ENCODE results near the gene FBXW2. TPM values are rescaled to one million over a fixed set of nuclear protein-coding genes. Genes with fewer than 3 reads are reported as not detected.
A peak's percentile ranks its signal among the peaks of the same experiment; 100 is the strongest.
"Not testable (repeated sequence)": the region's sequence is repeated elsewhere in the genome, so short reads cannot be mapped to it uniquely, and the experiment has no call there.

FBXW2 gene
- 10 to 100 TPM; 26.2 to 42.3 (median 33.1) TPM for polyA plus RNA-seq (ENCODE audit: insufficient read length in 10 of 10)
- long read RNA-seq, donor 1, partial matches to known transcripts, result 0 of 1 reads
- long read RNA-seq, donor 1, other reads (novel, unspliced or antisense), result 0 of 1 reads
- long read RNA-seq, donor 2, full-length matches to known transcripts, result 1 of 1 reads
- long read RNA-seq, donor 2, partial matches to known transcripts, result 0 of 1 reads
- long read RNA-seq, donor 2, other reads (novel, unspliced or antisense), result 0 of 1 reads
- long read RNA-seq, donor 3, result 0 reads
- long read RNA-seq, donor 4, partial matches to known transcripts, result 7 of 7 reads
- long read RNA-seq, donor 4, other reads (novel, unspliced or antisense), result 0 of 7 reads
- long read RNA-seq, donor 5, full-length matches to known transcripts, result 1 of 1 reads
- long read RNA-seq, donor 5, partial matches to known transcripts, result 0 of 1 reads
- long read RNA-seq, donor 5, other reads (novel, unspliced or antisense), result 0 of 1 reads
- long read RNA-seq, donor 6, full-length matches to known transcripts, result 2 of 2 reads
- long read RNA-seq, donor 6, partial matches to known transcripts, result 0 of 2 reads
- long read RNA-seq, donor 6, other reads (novel, unspliced or antisense), result 0 of 2 reads
- long read RNA-seq, donor 7, partial matches to known transcripts, result 17 of 17 reads
- long read RNA-seq, donor 7, other reads (novel, unspliced or antisense), result 0 of 17 reads
- long read RNA-seq, donor 8, full-length matches to known transcripts, result 1 of 1 reads
- long read RNA-seq, donor 8, partial matches to known transcripts, result 0 of 1 reads
- long read RNA-seq, donor 8, other reads (novel, unspliced or antisense), result 0 of 1 reads
- long read RNA-seq, donor 9, result 0 reads

GRCh38 chr9:120792898-120793765 lies at the start of gene FBXW2:
TSS of gene FBXW2 (minus strand) at chr9:120793416. CDS start at chr9:120788258, 5,158 bp downstream.
- DNase-seq, result peak; percentile 91 to 98 (median 93)

DNA sequence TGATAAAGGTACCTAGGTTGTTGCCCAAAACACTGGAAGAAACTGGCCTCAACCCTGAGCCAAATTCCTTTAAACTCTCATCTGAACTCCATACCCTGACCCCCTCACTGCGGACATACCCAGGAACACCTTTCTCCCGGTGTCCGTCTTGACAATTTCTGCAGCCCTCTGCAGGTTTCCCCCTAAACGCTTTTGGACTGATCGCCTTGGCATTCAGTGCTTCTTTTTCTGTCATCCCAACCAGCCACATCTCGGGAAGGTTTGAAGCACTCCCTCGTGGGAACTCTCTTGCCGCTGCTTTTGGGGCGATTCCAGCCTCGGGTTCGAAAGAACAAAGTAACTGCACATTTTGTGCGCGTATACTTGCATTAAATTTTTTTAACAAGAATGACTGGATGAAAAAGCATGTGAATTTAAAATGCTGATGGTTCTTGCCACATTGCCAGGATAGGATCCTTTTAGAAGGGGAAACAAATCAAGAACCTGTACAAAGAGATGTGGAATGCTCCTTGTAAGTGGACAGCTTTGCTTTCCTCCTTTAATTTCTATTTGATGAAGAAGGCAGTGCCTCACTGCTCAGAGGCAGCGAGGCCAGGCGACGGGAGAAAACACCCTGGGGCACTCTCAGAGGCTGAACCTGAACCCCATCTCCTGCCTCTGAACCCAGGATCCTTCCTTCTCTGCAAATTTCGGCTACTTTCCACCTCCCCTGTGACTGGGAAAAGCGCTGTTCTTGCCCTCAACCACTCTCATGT lies 48.9 kb upstream of the FBXW2 start:
- DNase-seq, result peak in 1 of 3 donors; percentile 47

GRCh38 chr9:120839146-120839545 lies 45.9 kb upstream of the FBXW2 start:
- DNase-seq, result no peak

GRCh38 chr9:120837921-120838320 lies 44.7 kb upstream of the FBXW2 start:
- DNase-seq, result no peak

- DNase-seq, result no peak
Observed at GRCh38 chr9:120833325-120833724, 40.1 kb upstream of the FBXW2 start.

DNA sequence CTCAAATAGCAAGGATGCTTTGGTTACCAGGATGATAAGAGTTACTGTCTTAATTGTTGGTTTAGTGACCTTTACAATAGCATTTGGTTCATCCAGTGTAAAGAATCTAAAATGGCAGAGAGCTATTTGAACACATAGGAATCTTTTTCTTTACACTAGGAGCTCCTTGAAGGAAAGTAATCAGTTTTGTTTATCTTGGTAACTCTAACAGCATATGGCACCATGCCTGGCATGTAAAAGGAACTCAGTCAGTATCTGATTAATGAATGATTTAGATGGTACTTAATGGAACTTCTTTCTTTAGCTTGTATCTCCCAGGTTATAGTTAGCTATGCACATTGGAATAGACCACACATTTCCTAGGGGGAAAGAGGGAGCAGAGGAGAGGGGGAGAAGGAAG lies 39.6 kb upstream of the FBXW2 start:
- no peak for DNase-seq

- DNase-seq, result no peak
Observed at GRCh38 chr9:120830865-120831264, 37.6 kb upstream of the FBXW2 start.

DNA sequence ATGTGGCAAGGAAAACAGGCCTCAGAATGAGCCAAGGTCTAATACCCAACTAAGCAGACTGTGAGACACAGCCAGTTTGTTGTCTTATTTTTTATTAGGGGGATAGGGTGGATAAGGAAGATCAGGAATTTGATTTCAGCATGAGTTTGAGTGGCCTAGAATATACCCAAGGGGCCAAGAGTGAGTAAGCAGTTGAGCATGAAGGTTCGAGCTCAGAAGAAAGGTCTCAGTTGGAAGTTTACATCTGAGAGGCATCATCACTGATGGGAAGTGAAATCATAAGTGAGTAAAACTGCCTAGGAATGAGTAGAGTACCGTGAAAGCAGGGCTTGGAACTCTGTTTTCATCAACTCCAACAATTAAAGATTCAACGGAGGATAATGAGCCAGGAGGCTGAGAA lies 36.9 kb upstream of the FBXW2 start:
- DNase-seq, result no peak

- DNase-seq, result no peak
Observed at GRCh38 chr9:120829650-120830049, 36.4 kb upstream of the FBXW2 start.

DNA sequence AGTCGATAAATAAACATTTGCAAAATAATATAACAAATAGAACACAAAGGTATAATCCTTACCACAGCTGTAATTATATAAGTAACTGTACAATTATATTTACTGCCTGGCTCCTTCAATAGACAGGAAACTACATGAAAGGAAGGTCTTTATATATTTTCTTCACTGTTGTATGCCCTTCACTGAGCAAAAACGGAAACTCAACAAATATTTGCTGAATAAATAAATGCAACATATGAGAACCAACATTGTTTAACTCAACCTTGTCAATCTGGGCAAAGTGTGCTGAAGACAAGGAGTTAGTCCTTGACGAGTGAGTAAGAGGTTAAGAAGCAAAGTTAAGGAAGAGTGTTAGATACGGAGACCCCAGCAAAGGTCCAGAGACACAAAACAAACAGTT lies 26.9 kb upstream of the FBXW2 start:
- DNase-seq, result no peak

DNA sequence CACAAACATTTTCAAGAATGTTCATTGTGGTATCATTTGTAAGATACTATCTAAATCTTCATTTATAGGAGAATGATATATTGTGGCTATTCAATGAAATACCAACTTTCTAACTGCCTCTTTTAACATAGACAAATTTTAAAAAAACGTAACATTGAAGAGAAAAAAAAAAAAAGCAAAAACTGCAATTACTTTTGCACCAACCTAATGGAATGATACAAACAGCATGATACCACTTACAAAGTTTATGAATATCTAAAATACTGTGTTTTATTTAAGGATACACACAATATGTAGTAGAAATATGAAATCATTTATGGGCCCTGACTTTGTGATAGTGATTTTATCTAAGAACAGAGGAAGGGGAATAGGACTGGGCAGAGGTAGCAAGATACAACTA lies 25.4 kb upstream of the FBXW2 start:
- no peak for DNase-seq

- DNase-seq, result no peak
Observed at GRCh38 chr9:120815075-120815474, 21.9 kb upstream of the FBXW2 start.

GRCh38 chr9:120808931-120809330 lies 15.7 kb upstream of the FBXW2 start:
- DNase-seq, result no peak

- no peak for DNase-seq
Observed at GRCh38 chr9:120807607-120808379, 14.6 kb upstream of the FBXW2 start.

GRCh38 chr9:120804784-120805363 lies 11.7 kb upstream of the FBXW2 start:
- DNase-seq, result not testable (repeated sequence)

DNA sequence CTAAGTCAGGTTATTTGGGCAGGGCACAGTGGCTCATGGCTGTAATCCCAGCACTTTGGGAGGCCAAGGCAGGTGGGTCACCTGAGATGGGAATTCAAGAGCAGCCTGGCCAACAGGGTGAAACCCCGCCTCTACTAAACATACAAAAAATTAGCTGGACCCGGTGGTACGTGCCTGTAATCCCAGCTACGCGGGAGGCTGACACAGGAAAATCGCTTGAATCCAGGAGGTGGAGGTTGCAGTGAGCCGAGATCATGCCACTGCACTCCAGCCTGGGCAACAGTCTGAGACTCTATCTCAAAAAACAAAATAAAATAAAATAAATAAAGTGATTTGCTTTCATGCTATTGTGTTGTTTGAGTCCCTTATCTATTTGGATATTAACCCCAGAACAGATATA lies 8.2 kb upstream of the FBXW2 start:
- DNase-seq, result no peak

GRCh38 chr9:120791161-120791560 lies 2.1 kb downstream of the FBXW2 start:
- no peak for DNase-seq

DNA sequence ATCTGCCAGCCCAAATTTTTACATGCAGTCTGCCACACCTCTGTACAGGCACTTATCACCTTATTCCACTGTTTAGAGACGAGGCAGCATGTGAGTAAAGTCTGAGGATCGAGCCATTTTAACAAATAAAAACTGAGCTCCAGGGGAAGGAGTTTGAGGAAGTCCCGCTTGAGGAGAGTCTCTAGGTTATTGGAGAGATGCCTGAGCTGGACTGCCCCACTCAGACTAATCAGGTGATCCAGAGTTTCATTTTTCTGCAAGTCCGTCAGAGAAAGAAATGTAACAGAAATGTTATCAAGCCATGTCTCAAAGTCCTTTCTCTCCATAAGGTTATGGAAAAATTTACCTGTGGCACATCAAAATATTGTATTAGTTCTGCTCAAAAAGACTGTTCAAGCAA lies 5.3 kb downstream of the FBXW2 start:
- DNase-seq, result no peak

- DNase-seq, result no peak
Observed at GRCh38 chr9:120783602-120784047, 9.6 kb downstream of the FBXW2 start.

DNA sequence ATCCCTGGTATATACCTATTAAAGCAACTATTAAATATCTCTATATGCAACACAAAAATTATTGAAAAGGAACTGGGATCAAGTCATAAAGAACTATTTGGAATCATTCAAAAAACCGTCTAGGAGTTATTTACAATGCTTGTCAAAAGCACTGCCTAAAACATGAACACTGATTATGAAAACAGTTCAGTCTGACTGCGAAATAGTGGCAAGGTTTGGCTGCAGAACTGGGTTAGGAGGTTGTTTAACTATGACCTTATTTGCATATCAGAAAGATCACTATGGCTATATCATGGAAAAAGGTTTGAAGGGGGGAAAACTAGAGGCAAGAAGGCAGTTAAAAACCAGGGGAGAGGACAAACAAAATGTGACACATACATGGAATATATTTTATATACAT lies 12.0 kb downstream of the FBXW2 start:
- no peak for DNase-seq
